DMS79 (cell line): Measurements from ENCODE around the gene TMIE.

Source experiments
- DNase-seq: peaks from one replicate; lab custom pipeline; 2025; lab: John Stamatoyannopoulos, UW

The TMIE gene

GRCh38 chr3:46708401-46709156 is 7.4 kb downstream of the TMIE start:
- DNase-seq = no peak

GRCh38 chr3:46709157-46709654 is 8.0 kb downstream of the TMIE start:
- DNase-seq = no peak

- DNase-seq = no peak
These were observed 8.5 kb downstream of the TMIE start for GRCh38 chr3:46709721-46710120.

- DNase-seq = no peak
These were observed 9.0 kb downstream of the TMIE start for GRCh38 chr3:46710229-46710628.

GRCh38 chr3:46710671-46711295 is 9.6 kb downstream of the TMIE start:
- no peak for DNase-seq

GRCh38 chr3:46711305-46711704 is 10.1 kb downstream of the TMIE start:
- no peak for DNase-seq

- DNase-seq = no peak
These were observed 10.6 kb downstream of the TMIE start for GRCh38 chr3:46711760-46712159.

GRCh38 chr3:46712191-46713049 is 11.2 kb downstream of the TMIE start:
- DNase-seq = no peak

GRCh38 chr3:46713050-46713897 is 12.1 kb downstream of the TMIE start:
- DNase-seq = no peak

- DNase-seq = peak; percentile 6
These were observed 12.8 kb downstream of the TMIE start for GRCh38 chr3:46713898-46714552.

GRCh38 chr3:46714728-46715506 is 13.7 kb downstream of the TMIE start:
- DNase-seq = no peak

GRCh38 chr3:46715507-46716175 is 14.4 kb downstream of the TMIE start:
- no peak for DNase-seq

- DNase-seq = no peak
These were observed 15.6 kb downstream of the TMIE start for GRCh38 chr3:46716461-46717441.

GRCh38 chr3:46717447-46718231 is 16.4 kb downstream of the TMIE start, which contains the start of gene PRSS50:
Gene PRSS50 (minus strand): TSS chr3:46717869. CDS start chr3:46717824, 45 bp downstream.
- DNase-seq = no peak

- DNase-seq = no peak
These were observed 17.9 kb downstream of the TMIE start for GRCh38 chr3:46719044-46719565.

GRCh38 chr3:46719735-46720271 is 18.6 kb downstream of the TMIE start:
- DNase-seq = no peak

- no peak for DNase-seq
These were observed 19.8 kb downstream of the TMIE start for GRCh38 chr3:46721009-46721408.
